Measurements from ENCODE around the gene PCDHB15.
"Not testable (repeated sequence)": the region's sequence is repeated elsewhere in the genome, so short reads cannot be mapped to it uniquely, and the experiment has no call there.

The PCDHB15 gene

GRCh38 chr5:141236516-141237313, 8.5 kb upstream of the PCDHB15 start:
- Histone ChIP-seq H3K36me3 (replicated peaks) (no peaks in the 10 kb centered on the region), H3K27me3 (replicated peaks) (no peaks in the 10 kb centered on the region), H3K4me3 (ENCODE audit: low read depth, low read length) (no peak overlapping the region), H3K27ac (no peak overlapping the region)
- no peak for DNase-seq
- TF ChIP-seq CTCF (IDR thresholded peaks at IDR 0.05; ENCODE audit: low read depth, low read length, missing control alignments): no peak
- in situ Hi-C loops (cut with HindIII; ENCODE audit: low pct_ligation_motif_present, low sequenced_read_pairs): no loop called here

- H3K27me3 ChIP-seq (replicated peaks): no peaks in the 10 kb centered on the region
- H3K27ac ChIP-seq: no peak overlapping the region
- DNase-seq: no peak
- in situ Hi-C loops (cut with HindIII; ENCODE audit: low pct_ligation_motif_present, low sequenced_read_pairs): no loop called here
- no peak overlapping the region for H3K4me3 ChIP-seq (ENCODE audit: low read depth, low read length)
- H3K36me3 ChIP-seq (replicated peaks): no peaks in the 10 kb centered on the region
- no peak for TF ChIP-seq CTCF (IDR thresholded peaks at IDR 0.05; ENCODE audit: low read depth, low read length, missing control alignments)
These were observed 3.7 kb upstream of the PCDHB15 start for GRCh38 chr5:141241496-141241895.

- H3K4me3 ChIP-seq (ENCODE audit: low read depth, low read length); H3K36me3 ChIP-seq (replicated peaks); H3K27ac ChIP-seq; DNase-seq; in situ Hi-C loops (cut with HindIII; ENCODE audit: low pct_ligation_motif_present, low sequenced_read_pairs); H3K27me3 ChIP-seq (replicated peaks): not testable (repeated sequence)
These were observed 1.8 kb downstream of the PCDHB15 start for GRCh38 chr5:141246971-141247370.

GRCh38 chr5:141247434-141247833, 2.2 kb downstream of the PCDHB15 start:
- DNase-seq; H3K27me3 ChIP-seq (replicated peaks); H3K36me3 ChIP-seq (replicated peaks); H3K27ac ChIP-seq; in situ Hi-C loops (cut with HindIII; ENCODE audit: low pct_ligation_motif_present, low sequenced_read_pairs); H3K4me3 ChIP-seq (ENCODE audit: low read depth, low read length): not testable (repeated sequence)

- Histone ChIP-seq H3K27me3 (replicated peaks) (no peaks in the 10 kb centered on the region), H3K36me3 (replicated peaks) (no peaks in the 10 kb centered on the region), H3K27ac (no peak overlapping the region), H3K4me3 (ENCODE audit: low read depth, low read length) (no peak overlapping the region)
- DNase-seq: no peak
- no peak for TF ChIP-seq CTCF (IDR thresholded peaks at IDR 0.05; ENCODE audit: low read depth, low read length, missing control alignments)
- in situ Hi-C loops (cut with HindIII; ENCODE audit: low pct_ligation_motif_present, low sequenced_read_pairs): no loop called here
These were observed 5.4 kb downstream of the PCDHB15 start for GRCh38 chr5:141250576-141250975.

GRCh38 chr5:141258464-141258863, 13.3 kb downstream of the PCDHB15 start:
- H3K27me3 ChIP-seq (replicated peaks): no peaks in the 10 kb centered on the region
- TF ChIP-seq CTCF (IDR thresholded peaks at IDR 0.05; ENCODE audit: low read depth, low read length, missing control alignments): no peak
- no peak for DNase-seq
- H3K4me3 ChIP-seq (ENCODE audit: low read depth, low read length): no peak overlapping the region
- no peak overlapping the region for H3K27ac ChIP-seq
- in situ Hi-C loops (cut with HindIII; ENCODE audit: low pct_ligation_motif_present, low sequenced_read_pairs): no loop called here
- H3K36me3 ChIP-seq (replicated peaks): no peaks in the 10 kb centered on the region

- TF ChIP-seq CTCF (IDR thresholded peaks at IDR 0.05; ENCODE audit: low read depth, low read length, missing control alignments): no peak
These were observed 13.8 kb downstream of the PCDHB15 start for GRCh38 chr5:141258948-141259347.

More at GRCh38 chr5:141258948-141259347, 13.8 kb downstream of the PCDHB15 start:
- DNase-seq: no peak
- Histone ChIP-seq H3K36me3 (replicated peaks) (no peaks in the 10 kb centered on the region), H3K27me3 (replicated peaks) (no peaks in the 10 kb centered on the region), H3K4me3 (ENCODE audit: low read depth, low read length) (no peak overlapping the region), H3K27ac (no peak overlapping the region)
- in situ Hi-C loops (cut with HindIII; ENCODE audit: low pct_ligation_motif_present, low sequenced_read_pairs): no loop called here
